ENCODE data around the gene CAD.
"Not testable (repeated sequence)": the region's sequence is repeated elsewhere in the genome, so short reads cannot be mapped to it uniquely, and the experiment has no call there.

The CAD gene

DNA sequence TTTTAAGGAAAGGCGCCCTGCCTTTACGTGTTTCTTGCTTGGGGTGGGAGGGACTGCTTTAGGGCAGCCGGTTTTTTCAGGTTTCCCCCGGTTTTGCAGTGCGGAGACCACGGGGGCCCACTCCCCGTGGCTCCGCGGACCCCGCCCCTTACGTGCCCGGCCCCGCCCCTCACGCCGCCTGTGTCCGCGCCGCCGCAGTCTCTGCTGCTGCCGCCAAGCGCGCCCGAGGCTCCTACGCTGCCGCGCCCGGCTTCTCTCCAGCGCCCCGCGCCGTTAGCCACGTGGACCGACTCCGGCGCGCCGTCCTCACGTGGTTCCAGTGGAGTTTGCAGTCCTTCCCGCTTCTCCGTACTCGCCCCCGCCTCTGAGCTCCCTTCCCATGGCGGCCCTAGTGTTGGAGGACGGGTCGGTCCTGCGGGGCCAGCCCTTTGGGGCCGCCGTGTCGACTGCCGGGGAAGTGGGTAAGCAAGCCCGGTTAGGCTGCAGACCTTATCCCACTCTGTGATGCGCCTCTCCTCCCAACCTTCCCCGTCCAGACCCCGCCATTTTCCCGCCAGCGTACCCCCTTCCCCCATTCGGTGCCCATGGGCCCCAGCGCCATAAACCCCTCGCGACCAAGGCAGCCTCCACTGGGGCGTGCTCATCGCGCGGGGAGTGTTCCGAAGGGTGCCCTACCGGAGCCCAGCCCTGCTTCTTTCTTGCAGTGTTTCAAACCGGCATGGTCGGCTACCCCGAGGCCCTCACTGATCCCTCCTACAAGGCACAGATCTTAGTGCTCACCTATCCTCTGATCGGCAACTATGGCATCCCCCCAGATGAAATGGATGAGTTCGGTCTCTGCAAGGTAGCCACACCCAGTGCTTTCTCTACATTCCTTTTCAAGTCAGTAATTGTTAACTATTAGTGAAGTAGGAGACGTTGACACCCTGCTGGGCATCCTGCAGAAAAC lies at the start of gene CAD:
CAD (plus strand) TSS at position 197 of the 949 bp plus-strand sequence; CDS start at position 380, 183 bp downstream.
- peak; percentile 87 for DNase-seq (ENCODE audit: low spot score)

DNA sequence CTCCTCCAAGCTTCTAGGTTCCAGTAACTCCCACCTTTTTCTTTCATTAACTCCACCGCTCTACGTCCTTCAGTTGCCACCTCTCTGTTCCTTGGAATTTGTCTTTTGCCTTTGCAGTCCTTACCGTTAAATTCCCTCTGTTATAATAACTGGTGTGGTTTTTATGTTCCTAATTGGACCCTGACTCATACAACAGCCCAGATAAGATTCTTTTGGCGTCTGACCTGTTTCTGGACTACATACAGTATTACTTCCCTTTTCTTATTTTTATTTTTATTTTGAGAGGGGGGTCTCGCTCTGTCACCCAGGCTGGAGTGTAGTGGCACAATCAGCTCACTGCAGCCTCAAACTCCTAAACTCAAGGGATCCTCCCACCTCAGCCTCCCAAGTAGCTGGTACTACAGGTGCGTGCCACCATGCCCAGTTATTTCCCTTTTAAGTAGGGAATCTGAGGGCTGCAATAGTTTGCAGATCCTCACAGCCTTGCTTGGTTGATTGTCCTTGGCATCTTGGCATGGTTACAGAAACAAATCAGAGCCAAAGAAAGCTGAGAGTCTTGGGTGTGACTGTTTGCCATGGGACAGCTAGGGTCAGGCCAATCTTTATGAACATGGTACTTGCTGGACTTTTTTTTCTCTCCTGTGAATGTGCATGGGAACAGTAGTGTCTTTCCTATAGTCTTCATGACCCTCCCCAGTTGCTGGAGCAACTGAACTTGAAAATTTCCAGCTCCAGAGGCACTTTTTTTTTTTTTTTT lies 46.4 kb upstream of the CAD start:
- DNase-seq (ENCODE audit: low spot score), result no peak

DNA sequence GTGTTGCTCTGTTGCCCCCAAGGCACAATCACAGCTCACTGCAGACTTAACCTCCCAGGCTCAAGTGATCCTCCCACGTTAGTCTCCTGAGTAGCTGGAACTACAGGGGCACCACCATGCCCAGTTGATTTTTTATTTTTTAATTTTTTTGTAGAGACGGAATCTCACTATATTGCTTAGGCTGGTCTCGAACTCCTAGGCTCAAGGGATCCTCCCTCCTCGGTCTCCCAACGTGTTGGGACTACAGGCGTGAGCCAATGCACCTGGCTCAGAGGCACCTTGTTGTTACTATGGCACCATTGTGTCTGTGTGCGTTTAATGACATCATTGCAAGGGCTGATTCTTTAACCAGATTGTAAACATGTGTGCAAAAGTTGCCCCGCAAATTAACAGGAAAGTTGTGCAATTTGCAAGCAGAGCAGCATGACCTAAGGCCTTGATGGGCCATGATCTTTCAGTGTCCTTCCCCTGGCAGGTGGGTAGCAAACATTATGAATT lies 45.8 kb upstream of the CAD start:
- DNase-seq (ENCODE audit: low spot score), result no peak

DNA sequence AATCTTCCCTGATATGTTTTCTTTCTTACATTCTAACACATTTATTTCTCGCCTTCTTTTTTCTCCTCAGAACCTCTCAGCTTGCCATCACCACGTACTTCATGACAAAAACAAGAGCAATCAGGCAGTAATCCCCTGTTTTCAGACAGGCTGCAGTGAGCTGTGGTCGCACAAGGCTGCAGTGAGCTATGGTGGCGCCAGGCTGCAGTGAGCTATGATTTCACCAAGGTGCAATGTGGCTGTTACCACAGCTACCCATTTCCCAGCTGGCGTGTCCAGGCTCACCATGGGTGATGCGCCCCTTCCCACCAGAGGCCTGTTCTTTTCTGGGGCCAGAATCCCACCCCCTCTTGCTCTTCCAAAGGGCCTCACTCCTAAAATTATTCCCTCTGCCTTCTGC lies 42.5 kb upstream of the CAD start:
- no peak for DNase-seq (ENCODE audit: low spot score)

- no peak for DNase-seq (ENCODE audit: low spot score)
Measured at GRCh38 chr2:27175330-27175729, 41.8 kb upstream of the CAD start.

- DNase-seq (ENCODE audit: low spot score), result not testable (repeated sequence)
Measured at GRCh38 chr2:27175781-27176180, 41.4 kb upstream of the CAD start.

GRCh38 chr2:27177441-27178351 lies 39.5 kb upstream of the CAD start:
- no peak for DNase-seq (ENCODE audit: low spot score)

- no peak for DNase-seq (ENCODE audit: low spot score)
Measured at GRCh38 chr2:27178469-27178868, 38.7 kb upstream of the CAD start.

DNA sequence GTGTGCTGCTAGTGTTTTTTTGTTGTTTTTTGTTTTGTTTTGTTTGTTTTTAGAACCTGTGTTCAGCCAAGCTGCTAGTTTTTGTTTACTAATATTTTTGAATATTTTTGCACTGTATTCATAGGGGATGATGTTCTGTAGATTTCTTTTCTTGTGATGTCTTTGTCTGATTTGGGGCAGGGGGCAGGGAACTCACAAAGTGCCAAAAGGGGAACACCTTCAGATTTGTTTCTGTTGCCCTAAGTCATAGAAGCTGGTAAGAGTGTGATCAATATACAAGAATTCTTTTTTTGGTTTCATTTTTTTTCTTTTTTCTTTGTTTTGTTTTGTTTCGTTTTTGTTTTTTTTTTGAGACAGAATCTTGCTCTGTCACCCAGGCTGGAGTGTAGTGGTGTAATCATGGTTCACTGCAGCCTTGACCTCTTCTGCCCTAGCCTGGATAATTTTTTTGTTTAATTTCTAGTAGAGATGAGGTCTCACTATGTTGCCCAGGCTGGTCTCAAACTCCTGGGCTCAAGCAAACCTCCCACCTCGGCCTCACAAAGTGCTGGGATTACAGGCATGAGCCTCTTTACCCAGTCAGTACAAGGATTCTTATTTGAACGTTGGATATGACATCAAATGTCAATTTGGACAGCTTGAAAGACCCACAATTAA lies 37.7 kb upstream of the CAD start:
- no peak for DNase-seq (ENCODE audit: low spot score)

GRCh38 chr2:27182346-27182745 lies 34.8 kb upstream of the CAD start:
- no peak for DNase-seq (ENCODE audit: low spot score)

DNA sequence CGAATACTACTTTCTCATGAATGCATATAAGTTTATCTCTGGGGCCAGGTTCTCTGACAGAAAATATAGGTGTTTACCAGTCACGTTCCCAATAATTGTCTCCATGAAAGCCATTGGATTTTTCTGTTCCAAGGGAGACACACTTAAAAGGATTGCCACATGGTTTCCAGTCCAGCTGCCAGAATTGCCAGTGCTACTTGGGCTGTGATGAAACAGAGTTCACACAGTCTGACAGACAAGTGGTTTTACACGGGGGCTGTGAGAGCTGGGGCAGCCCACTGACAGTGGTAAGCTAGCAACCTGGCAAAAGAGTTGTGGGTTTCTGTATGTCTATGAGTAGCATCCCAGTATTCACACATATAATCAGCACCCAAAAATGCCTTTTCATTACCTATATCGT lies 33.1 kb upstream of the CAD start:
- DNase-seq (ENCODE audit: low spot score), result no peak

DNA sequence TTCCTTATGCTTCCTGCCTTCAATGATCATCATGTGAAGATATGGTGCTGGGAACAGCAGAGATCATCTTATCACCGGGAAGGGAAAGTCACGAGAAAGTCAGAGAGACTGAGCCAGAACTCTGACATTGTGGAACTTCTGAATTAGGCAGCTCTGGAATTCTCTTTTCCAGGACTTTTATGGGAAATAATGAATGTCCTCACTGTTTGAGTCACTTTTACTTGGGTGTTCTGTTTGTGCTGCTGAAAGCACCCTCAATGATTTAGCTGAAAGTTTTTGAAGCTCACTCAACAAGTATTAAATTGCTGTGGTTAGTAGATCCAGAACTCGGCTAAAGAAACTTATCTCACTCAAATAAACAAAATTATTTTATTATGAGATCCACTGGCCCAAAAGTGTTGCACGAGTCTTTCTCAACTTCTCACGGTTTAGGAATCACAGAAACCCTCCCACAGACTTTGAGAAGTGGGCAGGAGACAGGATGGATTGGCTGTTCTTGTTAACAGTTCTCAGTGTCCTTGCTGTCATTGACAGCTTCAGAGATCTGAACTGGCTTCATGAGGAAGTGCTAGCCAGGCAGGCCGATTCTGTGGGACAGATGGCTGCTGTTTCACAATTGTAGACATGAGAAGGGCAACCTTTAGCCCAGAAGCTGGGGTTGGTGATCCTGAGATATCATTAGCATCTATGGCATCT lies 31.7 kb upstream of the CAD start:
- no peak for DNase-seq (ENCODE audit: low spot score)

- no peak for DNase-seq (ENCODE audit: low spot score)
Measured at GRCh38 chr2:27186613-27187345, 30.4 kb upstream of the CAD start.

GRCh38 chr2:27189989-27190388 lies 27.2 kb upstream of the CAD start:
- no peak for DNase-seq (ENCODE audit: low spot score)

- DNase-seq (ENCODE audit: low spot score), result peak; percentile 58
Measured at GRCh38 chr2:27191070-27191829, 25.9 kb upstream of the CAD start.

- no peak for DNase-seq (ENCODE audit: low spot score)
Measured at GRCh38 chr2:27194538-27195354, 22.4 kb upstream of the CAD start.

DNA sequence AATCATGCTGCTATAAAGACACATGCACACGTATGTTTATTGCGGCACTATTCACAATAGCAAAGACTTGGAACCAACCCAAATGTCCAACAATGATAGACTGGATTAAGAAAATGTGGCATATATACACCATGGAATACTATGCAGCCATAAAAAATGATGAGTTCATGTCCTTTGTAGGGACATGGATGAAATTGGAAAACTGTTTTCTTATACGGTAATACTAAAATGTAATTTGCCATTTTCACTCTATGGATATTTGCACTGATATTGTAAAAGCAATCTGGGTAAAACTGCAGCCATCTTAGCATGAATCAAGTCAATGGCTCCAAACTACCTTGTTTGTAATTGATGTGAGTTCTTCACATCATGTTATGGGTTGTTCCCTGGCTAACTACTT lies 21.4 kb upstream of the CAD start:
- not testable (repeated sequence) for DNase-seq (ENCODE audit: low spot score)

DNA sequence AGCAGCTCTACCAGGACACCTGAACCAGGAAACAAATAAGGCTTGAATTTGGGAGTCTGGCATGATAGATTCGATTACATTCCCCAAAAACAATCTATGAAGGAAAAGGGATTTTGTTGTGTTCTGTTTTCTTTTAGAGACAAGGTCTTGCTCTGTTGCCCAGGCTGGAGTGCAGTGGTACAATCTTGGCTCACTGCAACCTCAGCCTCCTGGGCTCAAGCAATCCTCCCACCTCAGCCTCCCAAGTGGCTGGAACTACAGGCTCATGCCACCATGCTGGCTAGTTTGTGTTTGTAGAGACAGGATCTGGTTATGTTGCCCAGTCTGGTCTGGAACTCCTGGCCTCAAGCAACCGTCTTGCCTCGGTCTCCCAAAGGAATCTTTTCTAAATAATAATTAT lies 19.1 kb upstream of the CAD start:
- not testable (repeated sequence) for DNase-seq (ENCODE audit: low spot score)
